NCI-H2081 treated with DMSO at 0.1 percent for 48 hours (cell line): ENCODE measurements around the gene SLC9A5.
A peak's percentile ranks its signal among the peaks of the same experiment; 100 is the strongest.

ENCODE experiments used
- DNase-seq: peaks from one replicate; lab custom pipeline; 2025; lab: John Stamatoyannopoulos, UW

Gene SLC9A5

DNA sequence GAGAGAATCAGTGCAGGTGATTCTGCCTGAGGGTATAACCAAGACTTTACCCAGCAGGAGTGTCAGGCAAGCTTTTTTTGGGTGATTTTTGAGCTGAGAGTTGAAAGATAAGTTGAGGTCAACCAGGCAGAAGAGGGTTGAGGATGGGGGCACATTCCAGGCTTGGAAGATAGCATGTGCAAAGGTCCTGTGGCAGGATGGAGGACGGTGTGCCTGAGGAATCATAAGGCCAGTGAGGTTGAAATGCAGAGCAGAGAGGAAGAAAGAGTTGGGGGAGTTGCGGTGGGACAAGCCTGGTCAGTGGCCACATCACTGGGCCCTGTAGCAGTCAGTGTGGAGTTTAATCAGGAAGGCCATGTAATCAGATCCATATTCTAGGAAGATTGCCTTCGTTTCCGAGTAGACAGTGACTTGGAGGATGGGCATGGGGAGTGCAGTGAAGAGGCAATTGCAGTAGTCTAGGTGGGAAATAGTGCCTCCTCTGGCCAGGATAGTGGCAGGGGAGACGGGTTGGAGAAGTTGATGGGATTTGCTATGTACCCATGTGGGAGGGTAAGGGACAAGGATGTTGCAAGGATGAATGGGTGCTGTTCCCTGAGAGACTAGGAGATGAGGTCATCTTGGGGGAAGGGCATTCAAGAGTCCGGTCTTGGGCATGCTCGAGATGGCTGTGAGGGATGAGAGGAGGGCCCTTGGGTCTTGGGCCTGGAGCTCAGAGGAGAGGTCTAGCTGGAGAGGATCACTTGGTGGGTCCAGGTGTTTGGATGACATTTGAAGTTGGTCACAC, 34.5 kb downstream of the SLC9A5 start:
- DNase-seq, result no peak

DNA sequence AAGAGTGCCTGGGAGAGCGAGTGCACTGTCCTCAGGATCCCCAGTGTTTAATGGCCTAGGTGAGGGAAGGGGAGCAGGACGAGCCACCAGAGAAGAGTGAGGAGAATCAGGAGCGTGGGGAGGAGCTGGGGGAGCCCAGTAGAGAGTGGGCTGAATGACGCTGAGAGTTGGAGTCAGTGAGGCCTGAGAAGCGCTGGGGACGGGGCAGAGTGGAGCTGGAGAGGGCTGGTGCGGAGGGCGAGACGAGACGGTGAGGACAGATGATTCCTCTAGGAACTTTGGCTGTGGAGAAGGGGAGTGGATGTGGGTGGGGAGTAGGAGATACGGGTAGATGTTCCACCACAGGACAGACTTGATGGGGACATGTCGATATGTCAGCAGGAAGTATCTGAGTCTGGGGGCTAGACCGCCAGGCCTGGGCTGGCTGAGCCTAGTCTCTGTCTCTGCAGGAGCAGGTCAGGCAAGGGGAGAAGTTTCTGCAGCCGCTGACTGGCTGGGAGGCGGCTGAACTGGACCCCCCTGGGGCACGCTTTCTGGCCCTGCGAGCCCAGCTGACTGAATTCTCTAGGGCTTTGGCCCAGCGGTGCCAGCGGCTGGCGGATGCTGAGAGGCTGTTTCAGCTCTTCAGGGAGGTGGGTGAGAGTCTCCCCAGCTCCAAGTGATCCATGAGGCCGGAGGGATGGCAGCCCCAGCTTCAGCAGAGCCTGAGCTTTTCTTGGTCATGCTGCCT, 35.2 kb downstream of the SLC9A5 start:
- DNase-seq, result no peak

DNA sequence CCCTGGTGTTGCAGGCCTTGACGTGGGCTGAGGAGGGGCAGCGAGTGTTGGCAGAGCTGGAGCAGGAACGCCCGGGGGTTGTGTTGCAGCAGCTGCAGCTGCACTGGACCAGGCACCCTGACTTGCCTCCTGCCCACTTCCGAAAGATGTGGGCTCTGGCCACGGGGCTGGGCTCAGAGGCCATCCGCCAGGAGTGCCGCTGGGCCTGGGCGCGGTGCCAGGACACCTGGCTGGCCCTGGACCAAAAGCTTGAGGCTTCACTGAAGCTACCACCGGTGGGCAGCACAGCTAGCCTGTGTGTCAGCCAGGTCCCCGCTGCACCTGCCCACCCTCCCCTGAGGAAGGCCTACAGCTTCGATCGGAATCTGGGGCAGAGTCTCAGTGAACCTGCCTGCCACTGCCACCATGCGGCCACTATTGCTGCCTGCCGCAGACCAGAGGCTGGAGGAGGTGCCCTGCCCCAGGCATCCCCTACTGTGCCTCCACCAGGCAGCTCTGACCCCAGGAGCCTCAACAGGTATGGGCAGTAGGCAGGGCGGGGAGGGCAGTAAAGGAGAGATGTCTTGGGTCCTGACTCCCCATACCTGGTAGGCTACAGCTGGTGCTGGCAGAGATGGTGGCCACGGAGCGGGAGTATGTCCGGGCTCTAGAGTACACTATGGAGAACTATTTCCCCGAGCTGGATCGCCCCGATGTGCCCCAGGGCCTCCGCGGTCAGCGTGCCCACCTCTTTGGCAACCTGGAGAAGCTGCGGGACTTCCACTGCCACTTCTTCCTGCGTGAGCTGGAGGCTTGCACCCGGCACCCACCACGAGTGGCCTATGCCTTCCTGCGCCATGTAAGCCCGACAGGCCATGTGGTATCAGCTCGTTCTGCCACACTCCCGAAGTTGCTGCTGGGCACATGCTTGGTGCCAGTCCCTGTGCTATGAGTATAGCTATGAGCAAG, 36.2 kb downstream of the SLC9A5 start:
- peak; percentile 14 for DNase-seq

DNA sequence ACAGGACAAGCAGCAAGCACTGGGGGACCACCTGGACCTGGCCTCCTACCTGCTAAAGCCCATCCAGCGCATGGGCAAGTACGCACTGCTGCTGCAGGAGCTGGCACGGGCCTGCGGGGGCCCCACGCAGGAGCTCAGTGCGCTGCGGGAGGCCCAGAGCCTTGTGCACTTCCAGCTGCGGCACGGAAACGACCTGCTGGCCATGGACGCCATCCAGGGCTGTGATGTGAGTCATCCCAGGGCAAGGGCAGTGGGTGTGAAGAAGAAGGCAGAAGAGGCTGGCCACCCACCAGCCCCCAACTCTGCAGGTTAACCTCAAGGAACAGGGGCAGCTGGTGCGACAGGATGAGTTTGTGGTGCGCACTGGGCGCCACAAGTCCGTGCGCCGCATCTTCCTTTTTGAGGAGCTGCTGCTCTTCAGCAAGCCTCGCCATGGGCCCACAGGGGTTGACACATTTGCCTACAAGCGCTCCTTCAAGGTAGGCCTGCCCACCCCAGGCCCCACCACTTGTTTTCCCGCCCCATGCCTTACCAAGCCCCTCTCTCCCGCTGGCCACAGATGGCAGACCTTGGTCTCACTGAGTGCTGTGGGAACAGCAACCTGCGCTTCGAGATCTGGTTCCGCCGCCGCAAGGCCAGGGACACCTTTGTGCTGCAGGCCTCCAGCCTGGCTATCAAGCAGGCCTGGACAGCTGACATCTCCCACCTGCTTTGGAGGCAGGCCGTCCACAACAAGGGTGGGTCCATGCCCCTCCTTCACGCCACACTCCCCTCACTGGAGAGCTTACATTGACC, 37.9 kb downstream of the SLC9A5 start:
- no peak for DNase-seq

DNA sequence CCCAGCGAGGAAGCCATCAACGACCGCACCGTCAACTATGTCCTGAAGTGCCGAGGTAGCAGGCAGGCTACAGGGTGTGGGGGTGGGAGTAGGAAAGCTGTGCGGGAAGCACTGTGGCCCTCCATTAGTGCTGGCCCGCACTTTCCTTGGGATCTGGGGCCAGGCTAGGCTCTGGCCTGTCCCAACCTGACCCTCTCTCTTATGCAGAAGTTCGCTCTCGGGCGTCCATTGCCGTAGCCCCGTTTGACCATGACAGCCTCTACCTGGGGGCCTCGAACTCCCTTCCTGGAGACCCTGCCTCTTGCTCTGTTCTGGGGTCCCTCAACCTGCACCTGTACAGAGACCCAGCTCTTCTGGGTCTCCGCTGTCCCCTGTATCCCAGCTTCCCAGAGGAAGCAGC, 39.2 kb downstream of the SLC9A5 start:
- no peak for DNase-seq

DNA sequence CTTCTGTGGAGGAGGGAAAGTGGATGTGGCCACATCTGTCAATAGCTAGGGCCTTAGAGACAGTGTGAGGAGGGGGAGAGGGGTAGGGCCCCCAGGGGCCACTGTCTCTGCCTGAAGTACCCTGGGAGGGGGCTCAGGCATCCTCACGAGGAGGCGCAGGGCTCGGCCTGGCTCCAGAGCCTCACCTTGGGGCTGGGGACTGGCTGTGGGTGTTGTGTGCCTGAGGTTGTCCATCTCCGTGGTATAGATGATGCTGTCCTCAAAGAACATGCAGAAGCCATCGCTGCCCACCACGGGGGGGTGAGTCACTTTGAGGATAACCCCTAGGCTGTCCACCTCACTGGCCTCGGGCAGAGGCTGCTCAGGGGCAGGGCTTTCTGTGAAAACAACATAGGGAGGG, 42.7 kb downstream of the SLC9A5 start:
- DNase-seq, result no peak

DNA sequence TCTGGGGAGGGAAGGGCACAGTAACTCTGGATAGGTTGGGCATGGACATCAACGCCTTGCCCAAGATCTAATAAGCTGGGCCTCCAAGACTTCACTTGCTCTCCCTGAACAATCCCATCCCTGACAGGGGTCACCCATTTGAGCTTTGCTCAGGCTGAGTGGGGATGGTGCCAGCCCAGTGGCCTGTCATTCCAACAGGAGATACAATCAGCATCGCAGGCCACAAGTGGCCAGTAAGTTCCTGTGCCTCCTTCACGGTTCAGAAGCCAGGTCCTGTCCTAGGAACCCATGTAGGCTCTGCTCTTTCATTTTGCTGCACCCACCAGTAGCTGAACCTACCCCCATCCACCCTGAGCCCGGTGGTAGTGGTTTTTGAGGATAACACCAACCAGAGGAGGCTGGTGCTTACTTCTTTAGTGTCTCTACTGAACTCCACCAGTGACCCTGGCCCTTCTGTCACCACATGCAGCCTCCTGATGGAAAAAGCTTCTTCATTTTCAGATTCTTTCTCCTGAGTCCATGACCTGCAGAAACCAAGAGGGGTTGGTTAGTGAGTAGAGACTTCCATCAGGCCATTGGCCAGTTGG, 45.5 kb downstream of the SLC9A5 start:
- DNase-seq, result no peak

DNA sequence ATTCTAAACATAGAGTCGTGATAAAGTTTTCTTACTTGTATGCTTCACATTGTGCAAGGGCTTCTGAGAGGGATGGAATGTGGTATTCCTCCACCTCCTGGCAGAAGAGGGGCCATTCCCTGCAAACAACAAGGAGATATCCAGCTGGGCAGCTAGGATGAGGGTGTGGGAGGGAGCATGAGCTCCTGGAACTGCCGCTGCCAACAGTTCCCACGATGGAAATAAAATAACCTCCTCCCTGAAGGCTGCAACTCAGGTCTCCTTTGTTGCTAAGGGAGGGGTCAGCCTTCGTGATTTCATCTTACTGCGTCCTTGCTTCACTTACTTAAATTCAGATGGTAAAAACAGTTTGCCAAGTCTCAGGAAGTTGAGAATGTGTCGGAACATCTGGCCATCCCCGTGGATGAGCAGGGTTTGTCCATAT, 46.2 kb downstream of the SLC9A5 start:
- no peak for DNase-seq

DNA sequence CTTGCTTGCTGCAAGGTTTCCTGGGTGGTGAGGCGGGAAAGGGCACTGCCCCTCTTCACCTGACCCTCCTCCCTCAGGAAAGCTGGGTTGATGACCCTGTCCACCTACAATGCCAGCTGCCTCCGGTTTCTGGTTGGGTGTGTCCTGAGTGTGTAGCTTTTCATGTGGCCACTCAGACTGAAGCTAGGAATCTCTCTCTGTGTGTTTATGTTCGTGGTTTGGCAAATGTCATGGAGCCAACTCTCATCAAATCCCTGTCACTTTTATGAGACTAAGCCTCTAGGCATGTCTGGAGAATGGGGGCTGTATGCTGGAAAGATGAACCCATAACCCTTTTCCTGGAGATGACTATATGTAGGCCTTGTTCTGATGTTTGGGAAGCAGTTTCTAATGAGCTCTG, 47.6 kb downstream of the SLC9A5 start:
- no peak for DNase-seq

DNA sequence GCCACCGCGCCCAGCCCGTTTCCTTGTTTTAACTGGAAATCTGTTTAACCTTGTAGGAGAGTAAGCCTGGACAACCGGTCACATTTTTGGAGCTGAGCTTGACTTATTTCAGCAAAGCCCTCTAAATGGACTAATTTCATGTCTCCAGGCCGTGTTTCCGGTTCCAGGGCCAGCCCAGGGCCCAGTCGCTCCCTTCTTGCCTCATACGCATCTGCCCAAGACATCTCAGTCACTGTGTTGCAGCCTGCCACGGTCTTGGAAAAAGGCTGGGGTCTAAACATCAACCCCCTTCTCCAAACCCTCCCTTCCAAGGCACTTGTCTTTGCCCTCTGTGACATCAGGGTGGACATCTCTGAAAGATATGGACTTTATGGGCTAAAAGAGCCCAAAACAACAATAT, 49.5 kb downstream of the SLC9A5 start:
- DNase-seq, result no peak

DNA sequence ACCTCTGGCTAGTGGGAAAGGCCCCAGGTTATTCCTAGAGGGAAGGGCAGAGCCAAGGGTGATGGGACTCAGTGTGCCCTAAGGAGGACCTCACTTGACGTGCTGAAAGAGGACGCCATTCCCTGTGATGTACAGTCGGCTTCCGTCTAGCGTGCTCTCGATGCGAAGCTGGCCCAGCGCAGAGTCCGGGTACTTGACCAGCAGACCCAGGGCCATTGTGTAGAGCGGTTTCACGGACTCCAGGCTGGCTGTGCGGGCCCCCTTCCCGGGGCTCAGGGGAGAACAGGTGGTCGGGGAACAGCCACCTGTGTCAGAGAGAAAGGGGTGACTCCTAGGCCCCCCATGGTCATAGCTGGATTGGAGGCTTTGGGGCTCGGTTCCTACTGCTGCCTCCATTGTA, 50.5 kb downstream of the SLC9A5 start:
- no peak for DNase-seq

DNA sequence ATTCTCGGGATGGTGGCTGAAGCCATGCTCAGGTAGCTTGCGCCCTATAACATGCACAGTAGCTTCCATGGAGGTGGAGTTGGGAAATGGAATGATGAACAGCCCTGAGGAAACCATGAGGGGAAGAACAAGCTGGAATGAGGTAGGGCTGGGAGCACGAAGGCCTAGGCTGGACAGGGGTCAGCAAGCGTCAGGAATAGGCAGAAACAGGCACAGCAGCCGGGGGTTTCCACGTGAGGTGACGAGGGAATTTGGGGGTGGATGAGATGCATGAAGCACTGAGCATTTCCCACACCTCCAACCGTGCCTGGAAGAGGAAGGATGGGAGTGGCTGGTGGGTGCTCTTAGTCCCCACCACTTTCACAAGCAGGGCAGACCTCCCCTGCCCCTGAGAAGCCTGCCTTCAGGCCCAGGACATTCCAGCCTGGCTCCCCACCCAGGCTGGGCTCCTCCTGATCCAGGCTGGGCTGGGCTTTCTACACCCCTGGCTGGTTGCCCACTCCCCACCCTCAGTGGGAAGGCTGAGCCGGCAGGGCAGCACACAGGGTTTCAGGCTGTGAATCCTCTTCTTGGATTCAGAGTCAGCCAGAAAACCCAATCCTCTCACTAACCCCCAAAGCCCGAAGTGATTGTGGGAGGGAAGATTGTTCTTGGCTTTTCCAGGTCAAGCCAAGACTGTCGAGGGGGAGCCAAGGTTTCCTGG, 52.5 kb downstream of the SLC9A5 start:
- no peak for DNase-seq

DNA sequence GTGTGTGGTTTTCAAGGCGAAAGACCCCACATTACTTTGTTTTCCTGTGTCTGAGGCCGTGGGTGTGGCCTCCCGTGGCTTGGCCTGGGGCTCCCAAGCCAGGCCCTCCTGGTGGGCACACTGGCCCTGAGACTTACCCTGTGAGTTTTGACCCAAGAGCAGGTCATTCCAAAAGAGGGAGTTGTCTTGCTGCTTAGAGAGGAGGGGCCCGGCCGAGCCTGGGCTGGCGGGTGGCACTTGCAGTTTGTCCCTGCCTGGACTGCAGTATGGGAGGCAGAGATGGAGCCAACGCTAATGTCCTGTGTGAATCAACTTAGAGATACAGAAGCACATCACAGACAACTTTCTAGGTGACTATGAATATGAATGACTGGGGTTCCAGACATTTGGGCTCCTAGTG, 53.3 kb downstream of the SLC9A5 start:
- DNase-seq, result no peak

DNA sequence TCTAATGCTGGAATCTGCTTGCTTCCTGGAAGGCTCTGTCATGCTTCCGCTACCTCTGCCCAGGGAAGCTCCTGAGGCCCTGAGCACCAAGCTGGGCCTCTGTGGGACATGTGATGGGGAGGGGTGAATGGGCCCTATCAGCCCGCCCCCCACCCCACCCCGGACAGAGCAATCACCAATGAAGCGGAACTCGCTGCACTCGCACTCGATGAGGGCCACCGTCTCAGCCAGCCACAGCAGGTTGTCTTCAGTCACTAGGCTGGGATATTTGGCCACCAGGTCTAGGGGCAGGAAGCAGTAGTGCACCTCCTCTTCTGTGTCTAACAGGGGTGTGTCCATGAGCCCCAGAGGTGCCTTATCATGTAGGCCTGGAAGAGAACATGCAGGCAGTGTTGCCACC, 54.2 kb downstream of the SLC9A5 start:
- no peak for DNase-seq

DNA sequence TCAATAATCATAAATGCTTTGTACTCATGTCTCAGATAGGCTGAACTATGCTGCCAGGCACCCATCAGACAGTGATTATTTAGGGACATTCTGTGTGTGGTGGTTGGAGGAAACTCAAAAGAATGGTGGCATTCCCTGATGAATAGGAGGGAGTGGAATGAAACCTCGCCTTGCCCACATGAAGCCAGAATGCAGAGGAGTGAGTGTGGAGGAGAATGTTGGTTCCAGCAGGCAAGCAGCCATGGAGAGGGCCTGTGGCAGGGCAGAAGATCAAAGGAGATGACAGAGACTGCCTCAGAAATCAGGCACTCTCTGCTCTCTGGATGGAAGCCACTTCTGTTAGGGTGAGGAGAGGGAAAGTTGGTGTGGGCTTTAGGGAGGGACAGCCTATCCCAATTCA, 55.2 kb downstream of the SLC9A5 start:
- DNase-seq, result no peak

DNA sequence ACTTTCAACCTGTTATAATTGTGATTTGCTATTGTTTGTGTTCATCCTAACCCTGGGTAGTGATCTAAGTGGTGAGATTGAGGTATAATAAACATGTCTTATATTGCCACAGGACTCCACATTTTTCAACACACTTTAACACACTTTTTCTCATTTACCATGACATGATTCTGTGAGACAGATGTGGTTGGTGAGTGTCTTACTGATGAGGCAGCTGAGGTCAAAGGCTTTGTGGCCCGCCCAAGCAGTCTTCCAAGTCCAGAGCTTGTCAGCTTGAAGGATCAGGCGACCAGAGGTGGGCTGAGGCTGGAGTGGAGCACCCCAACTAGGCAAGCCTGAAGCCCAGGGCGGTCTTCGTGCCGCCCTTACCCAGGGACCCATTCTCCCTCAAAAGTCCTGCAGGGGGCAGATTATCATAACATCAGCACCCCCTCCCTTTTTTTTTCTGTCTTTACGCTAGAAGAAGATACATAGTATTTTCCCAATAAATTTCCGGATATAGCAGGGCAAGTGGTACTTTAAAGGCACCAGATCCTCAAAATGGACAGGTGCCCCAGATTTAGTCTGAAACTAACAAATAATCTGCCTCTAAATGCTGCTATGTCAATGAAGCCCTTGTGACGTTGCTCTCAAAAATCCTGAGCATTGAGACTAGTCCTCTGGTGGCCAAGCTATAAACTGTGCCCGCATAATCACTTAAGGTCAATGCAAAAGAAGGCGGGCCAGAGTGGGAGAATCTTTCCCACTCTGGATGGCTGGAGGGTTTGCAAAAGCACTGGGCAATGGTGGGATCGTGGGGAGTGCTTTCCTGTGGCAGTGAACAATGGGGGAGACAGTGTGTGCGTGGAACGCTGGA, 56.7 kb downstream of the SLC9A5 start:
- DNase-seq, result no peak

DNA sequence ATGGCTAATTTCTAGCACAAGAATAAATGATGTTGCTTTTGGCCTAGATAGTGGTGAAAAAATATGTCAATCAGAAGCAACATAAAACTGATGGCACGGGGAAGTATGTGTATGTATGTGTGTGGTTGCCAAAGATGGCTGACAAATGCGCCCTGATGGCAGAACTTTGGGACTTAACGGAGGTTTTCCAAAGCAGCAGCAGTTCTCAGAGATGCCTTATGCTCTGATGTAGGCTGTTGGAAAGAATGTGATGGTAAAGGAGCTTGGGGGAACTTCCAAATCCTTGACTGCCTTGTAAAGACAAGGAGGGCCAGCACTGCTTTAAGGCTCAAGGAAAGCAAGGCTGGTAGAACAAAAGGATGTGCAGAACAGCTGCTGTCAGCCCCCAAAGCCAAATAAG, 61.8 kb downstream of the SLC9A5 start:
- DNase-seq, result no peak

DNA sequence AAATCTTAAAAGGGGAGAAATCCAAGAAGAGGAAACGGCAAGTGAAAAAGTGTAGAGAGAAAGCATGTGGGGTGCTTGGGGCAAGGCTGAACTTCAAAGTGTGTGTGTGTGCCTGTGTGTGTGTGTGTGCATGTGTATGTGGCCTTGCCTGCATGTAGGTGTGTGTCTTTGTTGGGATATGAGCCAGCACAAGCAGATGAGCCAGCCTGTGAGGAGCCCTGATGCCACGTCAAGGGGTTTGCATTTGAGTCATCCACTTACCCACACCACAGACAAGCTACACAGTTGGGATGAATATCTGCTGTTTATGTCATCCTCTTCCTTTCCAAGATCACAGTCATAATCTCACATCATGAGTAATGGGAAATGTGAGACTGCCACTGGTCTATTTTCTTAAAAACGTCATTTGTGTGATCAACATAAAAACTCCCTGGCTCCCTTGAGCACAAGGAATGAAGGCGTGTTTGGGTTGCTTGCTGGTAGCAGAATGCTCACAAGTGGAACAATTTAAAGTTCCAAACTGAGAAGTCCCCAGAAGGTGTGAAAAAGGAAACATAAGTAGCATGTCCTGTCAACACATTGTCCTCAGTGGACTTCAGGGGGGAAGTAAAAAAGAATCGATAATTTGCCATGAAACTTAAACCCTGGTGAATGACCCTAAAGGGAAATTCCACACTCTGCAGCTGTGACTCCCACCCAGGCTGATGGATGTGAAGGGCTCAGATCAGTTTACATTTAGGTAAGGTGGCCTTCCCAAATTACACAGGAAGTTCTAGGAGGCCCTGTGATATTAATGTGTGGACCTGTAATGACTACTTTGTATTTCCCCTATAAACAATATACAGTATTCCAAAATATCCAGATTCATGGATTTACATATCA, 63.1 kb downstream of the SLC9A5 start:
- no peak for DNase-seq

DNA sequence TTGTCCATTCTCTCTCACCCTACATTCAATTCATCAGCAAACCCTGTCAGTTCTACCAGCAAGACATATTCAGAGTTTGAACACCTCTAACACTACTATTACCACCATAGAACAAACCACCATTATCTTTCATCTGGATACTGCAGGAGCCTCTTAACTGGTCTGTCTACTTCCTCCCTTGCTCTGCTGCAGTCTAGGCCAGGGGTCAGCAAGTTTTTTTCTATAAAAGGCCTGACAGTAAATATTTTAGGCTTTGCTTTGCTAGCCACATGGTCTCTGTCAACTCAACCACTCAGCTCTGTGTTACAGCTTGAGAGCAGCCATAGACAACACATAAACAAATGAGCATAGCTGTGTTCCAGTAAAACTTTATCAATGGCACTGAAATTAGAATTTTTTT, 63.9 kb downstream of the SLC9A5 start:
- DNase-seq, result no peak
